ENCODE data around the gene IGFLR1.

IGFLR1 gene

DNA sequence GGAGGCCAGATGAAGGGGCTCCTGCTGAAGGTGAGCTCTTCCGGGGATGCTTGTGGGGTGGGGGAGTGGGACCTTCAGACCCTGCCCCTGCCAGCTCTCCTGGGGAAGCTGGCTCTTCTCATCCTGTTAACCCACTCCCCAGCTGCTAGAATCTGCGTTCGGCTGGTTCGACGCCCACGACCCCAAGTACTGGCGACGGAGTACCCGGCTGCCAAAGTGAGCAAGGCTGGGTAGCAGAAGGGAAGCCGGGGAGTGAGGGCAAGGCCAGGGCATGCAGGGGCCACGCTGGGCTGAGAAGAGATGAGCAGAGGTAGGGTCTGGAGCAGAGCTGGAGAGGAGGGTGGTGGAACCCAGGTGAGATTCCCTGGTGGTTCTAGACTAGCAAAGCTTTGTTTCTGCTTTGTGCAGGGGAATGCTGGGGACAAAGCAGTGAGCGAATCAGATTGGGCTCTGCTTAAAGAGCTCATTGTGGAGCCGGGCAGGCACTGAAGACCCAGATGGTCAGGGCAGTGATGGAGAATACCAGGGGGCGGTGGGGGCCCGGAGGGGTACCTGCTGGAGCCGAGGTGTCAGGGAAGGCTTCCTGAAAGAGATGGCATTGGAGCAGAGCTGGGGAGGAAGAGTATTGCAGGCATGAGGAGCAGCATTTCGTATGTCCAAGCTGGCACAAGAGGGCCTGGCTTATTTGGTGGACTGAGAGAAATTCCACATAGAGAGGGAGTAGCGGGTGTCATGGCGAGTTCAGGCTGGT lies 14.1 kb downstream of the IGFLR1 start:
- TF ChIP-seq CREB1 (IDR thresholded peaks at IDR 0.05; ENCODE audit: low read depth) (no peak), FOXM1 (IDR thresholded peaks at IDR 0.05; ENCODE audit: borderline replicate concordance, low read depth) (no peak), EP300 (IDR thresholded peaks at IDR 0.05; ENCODE audit: borderline replicate concordance) (no peak), TEAD4 (IDR thresholded peaks at IDR 0.05) (no peak), ZBTB7A (IDR thresholded peaks at IDR 0.05; ENCODE audit: low read depth) (no peak), RAD21 (IDR thresholded peaks at IDR 0.05; ENCODE audit: low read depth) (no peak), YY1 (IDR thresholded peaks at IDR 0.05; ENCODE audit: low read depth) (no peak), EGR1 (IDR thresholded peaks at IDR 0.05) (no peak), CEBPB (IDR thresholded peaks at IDR 0.05) (no peak), NFIC (IDR thresholded peaks at IDR 0.05) (no peak), TAF1 (IDR thresholded peaks at IDR 0.05; ENCODE audit: low read depth) (no peak), TCF12 (IDR thresholded peaks at IDR 0.05; ENCODE audit: low read depth) (no peak)
- TF ChIP-seq, protein P1, sequence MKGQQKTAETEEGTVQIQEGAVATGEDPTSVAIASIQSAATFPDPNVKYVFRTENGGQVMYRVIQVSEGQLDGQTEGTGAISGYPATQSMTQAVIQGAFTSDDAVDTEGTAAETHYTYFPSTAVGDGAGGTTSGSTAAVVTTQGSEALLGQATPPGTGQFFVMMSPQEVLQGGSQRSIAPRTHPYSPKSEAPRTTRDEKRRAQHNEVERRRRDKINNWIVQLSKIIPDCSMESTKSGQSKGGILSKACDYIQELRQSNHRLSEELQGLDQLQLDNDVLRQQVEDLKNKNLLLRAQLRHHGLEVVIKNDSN (IDR thresholded peaks at IDR 0.05): no peak
- TF ChIP-seq, protein P2, sequence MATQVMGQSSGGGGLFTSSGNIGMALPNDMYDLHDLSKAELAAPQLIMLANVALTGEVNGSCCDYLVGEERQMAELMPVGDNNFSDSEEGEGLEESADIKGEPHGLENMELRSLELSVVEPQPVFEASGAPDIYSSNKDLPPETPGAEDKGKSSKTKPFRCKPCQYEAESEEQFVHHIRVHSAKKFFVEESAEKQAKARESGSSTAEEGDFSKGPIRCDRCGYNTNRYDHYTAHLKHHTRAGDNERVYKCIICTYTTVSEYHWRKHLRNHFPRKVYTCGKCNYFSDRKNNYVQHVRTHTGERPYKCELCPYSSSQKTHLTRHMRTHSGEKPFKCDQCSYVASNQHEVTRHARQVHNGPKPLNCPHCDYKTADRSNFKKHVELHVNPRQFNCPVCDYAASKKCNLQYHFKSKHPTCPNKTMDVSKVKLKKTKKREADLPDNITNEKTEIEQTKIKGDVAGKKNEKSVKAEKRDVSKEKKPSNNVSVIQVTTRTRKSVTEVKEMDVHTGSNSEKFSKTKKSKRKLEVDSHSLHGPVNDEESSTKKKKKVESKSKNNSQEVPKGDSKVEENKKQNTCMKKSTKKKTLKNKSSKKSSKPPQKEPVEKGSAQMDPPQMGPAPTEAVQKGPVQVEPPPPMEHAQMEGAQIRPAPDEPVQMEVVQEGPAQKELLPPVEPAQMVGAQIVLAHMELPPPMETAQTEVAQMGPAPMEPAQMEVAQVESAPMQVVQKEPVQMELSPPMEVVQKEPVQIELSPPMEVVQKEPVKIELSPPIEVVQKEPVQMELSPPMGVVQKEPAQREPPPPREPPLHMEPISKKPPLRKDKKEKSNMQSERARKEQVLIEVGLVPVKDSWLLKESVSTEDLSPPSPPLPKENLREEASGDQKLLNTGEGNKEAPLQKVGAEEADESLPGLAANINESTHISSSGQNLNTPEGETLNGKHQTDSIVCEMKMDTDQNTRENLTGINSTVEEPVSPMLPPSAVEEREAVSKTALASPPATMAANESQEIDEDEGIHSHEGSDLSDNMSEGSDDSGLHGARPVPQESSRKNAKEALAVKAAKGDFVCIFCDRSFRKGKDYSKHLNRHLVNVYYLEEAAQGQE (IDR thresholded peaks at IDR 0.05; ENCODE audit: low read depth): no peak
- TF ChIP-seq, protein P3, sequence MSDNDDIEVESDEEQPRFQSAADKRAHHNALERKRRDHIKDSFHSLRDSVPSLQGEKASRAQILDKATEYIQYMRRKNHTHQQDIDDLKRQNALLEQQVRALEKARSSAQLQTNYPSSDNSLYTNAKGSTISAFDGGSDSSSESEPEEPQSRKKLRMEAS (IDR thresholded peaks at IDR 0.05): no peak

DNA sequence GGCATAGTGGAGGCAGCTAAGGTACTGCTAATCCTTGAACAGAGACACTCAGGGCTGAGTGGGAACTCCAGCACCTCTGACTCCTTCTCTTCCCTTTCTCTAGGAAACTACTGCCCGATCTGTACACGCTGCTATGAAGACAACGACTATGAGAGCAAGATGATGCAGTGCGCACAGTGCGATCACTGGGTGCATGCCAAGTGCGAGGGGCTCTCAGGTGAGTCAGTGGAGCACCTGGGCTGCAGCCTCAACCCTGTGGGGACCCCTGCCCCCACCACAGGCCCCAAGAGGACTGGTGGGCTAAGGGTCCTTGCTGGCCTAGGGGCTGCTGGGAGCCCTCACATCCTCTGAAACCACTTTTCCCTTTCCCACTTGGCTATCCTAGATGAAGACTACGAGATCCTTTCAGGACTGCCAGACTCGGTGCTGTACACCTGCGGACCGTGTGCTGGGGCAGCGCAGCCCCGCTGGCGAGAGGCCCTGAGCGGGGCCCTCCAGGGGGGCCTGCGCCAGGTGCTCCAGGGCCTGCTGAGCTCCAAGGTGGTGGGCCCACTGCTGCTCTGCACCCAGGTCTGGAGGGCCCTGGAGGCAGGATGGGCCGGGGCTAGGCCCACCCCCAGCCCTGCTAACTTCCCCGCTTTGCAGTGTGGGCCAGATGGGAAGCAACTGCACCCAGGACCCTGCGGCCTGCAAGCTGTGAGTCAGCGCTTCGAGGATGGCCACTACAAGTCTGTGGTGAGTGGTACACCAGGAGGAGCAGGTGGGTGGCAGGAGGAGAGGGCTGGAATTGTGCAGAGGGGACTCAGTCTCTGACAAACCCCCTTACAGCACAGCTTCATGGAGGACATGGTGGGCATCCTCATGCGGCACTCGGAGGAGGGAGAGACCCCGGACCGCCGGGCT lies 14.9 kb downstream of the IGFLR1 start:
- TF ChIP-seq CEBPB (IDR thresholded peaks at IDR 0.05) (no peak), YY1 (IDR thresholded peaks at IDR 0.05; ENCODE audit: low read depth) (no peak), RAD21 (IDR thresholded peaks at IDR 0.05; ENCODE audit: low read depth) (no peak), EP300 (IDR thresholded peaks at IDR 0.05; ENCODE audit: borderline replicate concordance) (no peak), FOXM1 (IDR thresholded peaks at IDR 0.05; ENCODE audit: borderline replicate concordance, low read depth) (no peak), TCF12 (IDR thresholded peaks at IDR 0.05; ENCODE audit: low read depth) (no peak), CREB1 (IDR thresholded peaks at IDR 0.05; ENCODE audit: low read depth) (no peak), TEAD4 (IDR thresholded peaks at IDR 0.05) (no peak), NFIC (IDR thresholded peaks at IDR 0.05) (no peak)
- TF ChIP-seq, protein P3 (IDR thresholded peaks at IDR 0.05): no peak
- TF ChIP-seq, protein P1 (IDR thresholded peaks at IDR 0.05): no peak

DNA sequence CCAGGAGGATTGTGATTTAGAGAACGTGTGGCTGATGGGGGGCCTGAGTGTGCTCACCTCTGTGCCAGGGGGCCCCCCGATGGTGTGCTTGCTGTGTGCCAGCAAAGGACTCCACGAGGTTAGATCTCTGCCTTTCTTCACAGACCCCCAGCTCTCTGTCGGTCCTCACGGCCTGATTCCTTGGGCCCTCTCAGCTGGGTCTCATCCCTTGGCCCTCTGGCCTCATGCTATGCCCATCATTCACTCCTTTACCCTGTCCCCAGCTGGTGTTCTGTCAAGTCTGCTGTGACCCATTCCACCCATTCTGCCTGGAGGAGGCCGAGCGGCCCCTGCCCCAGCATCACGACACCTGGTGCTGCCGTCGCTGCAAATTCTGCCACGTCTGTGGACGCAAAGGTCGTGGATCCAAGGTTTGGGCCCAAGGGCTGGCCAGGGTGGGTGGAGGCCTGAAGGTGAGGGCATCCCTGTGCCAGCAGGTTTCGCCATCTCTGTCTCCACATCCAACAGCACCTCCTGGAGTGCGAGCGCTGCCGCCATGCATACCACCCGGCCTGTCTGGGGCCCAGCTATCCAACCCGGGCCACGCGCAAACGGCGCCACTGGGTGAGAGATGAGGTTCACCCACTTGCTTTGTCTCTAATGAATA lies 16.9 kb downstream of the IGFLR1 start:
- TF ChIP-seq, protein P2 (IDR thresholded peaks at IDR 0.05; ENCODE audit: low read depth): no peak
- TF ChIP-seq YY1 (IDR thresholded peaks at IDR 0.05; ENCODE audit: low read depth): no peak
- no peak for TF ChIP-seq EGR1 (IDR thresholded peaks at IDR 0.05)
- TF ChIP-seq RAD21 (IDR thresholded peaks at IDR 0.05; ENCODE audit: low read depth): no peak
- no peak for TF ChIP-seq TAF1 (IDR thresholded peaks at IDR 0.05; ENCODE audit: low read depth)
- TF ChIP-seq EP300 (IDR thresholded peaks at IDR 0.05; ENCODE audit: borderline replicate concordance): no peak
- TF ChIP-seq, protein P1 (IDR thresholded peaks at IDR 0.05): no peak
- TF ChIP-seq TCF12 (IDR thresholded peaks at IDR 0.05; ENCODE audit: low read depth): no peak
- TF ChIP-seq NFIC (IDR thresholded peaks at IDR 0.05): no peak

DNA sequence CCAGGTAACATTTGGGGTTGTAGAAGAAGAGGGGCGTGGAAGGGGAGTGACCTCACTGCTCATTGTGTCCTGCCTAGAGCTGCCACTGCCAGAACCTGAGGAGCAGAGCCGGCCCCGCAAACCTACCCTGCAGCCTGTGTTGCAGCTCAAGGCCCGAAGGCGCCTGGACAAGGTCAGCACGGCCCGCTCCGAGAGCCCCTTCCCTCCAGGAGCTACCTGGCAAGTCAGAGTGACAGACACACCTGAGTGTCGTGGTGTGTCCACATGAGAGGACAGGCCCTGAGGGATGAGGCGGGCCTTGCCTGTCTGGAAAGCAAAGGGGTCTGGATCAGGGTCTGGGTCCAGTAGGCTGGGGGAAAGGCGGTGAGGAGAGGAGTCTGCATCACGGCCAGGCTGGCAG lies 17.7 kb downstream of the IGFLR1 start:
- TF ChIP-seq CREB1 (IDR thresholded peaks at IDR 0.05; ENCODE audit: low read depth): no peak

DNA sequence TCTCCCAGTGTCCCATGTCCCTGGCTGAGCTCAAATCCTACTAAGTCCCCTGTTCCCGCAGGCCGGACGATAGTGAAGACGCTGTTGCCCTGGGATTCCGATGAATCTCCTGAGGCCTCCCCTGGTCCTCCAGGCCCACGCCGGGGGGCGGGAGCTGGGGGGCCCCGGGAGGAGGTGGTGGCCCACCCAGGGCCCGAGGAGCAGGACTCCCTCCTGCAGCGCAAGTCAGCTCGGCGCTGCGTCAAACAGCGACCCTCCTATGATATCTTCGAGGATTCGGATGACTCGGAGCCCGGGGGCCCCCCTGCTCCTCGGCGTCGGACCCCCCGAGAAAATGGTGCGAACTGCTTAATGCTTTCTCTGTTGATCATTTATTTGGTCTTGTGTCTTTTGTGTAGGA lies 18.6 kb downstream of the IGFLR1 start:
- no peak for TF ChIP-seq CEBPB (IDR thresholded peaks at IDR 0.05)
- TF ChIP-seq, protein P3 (IDR thresholded peaks at IDR 0.05): no peak
